ENCODE measurements around the gene VKORC1L1.
"Not testable (repeated sequence)": the region's sequence is repeated elsewhere in the genome, so short reads cannot be mapped to it uniquely, and the experiment has no call there.

Gene VKORC1L1

GRCh38 chr7:65872776-65873581 is at the start of gene VKORC1L1:
VKORC1L1 (plus strand) TSS chr7:65873074; CDS start chr7:65873372, 298 bp downstream.
- Histone ChIP-seq H3K27me3 (no peaks in the 10 kb centered on the region), H3K36me3 (peaks cover 22% of the 10 kb centered on the region; the same call in 1 of the 2 replicates), H3K9me3 (no peaks in the 10 kb centered on the region), H3K4me2 (peak within 1 kb of the TSS; percentile 78), H4K20me1 (peaks cover 43% of the 10 kb centered on the region), H3K4me3 (peak within 1 kb of the TSS; percentile 81), H3K27ac (peak within 1 kb of the TSS; percentile 91), H3K4me1 (peaks cover 24% of the 10 kb centered on the region), H3K9ac (peak within 1 kb of the TSS; percentile 88)
- no peak for TF ChIP-seq Cebpa-rat (IDR thresholded peaks at IDR 0.05)

GRCh38 chr7:65827366-65827765 is 45.5 kb upstream of the VKORC1L1 start:
- no peak for TF ChIP-seq Cebpa-rat (IDR thresholded peaks at IDR 0.05)

GRCh38 chr7:65832281-65832680 is 40.6 kb upstream of the VKORC1L1 start:
- Histone ChIP-seq H3K4me1 (no peaks in the 10 kb centered on the region), H4K20me1 (no peaks in the 10 kb centered on the region), H3K27ac (no peak overlapping the region), H3K36me3 (no peaks in the 10 kb centered on the region), H3K27me3 (no peaks in the 10 kb centered on the region), H3K9ac (no peak overlapping the region), H3K9me3 (no peaks in the 10 kb centered on the region), H3K4me3 (no peak overlapping the region), H3K4me2 (no peak overlapping the region)
- TF ChIP-seq Cebpa-rat (IDR thresholded peaks at IDR 0.05) = no peak

More at GRCh38 chr7:65827366-65827765, 45.5 kb upstream of the VKORC1L1 start:
- Histone ChIP-seq H3K27me3 (no peaks in the 10 kb centered on the region), H3K9me3 (no peaks in the 10 kb centered on the region), H3K27ac (no peak overlapping the region), H3K4me2 (no peak overlapping the region), H3K4me3 (no peak overlapping the region), H3K4me1 (no peaks in the 10 kb centered on the region), H3K9ac (no peak overlapping the region), H3K36me3 (no peaks in the 10 kb centered on the region), H4K20me1 (no peaks in the 10 kb centered on the region)

DNA sequence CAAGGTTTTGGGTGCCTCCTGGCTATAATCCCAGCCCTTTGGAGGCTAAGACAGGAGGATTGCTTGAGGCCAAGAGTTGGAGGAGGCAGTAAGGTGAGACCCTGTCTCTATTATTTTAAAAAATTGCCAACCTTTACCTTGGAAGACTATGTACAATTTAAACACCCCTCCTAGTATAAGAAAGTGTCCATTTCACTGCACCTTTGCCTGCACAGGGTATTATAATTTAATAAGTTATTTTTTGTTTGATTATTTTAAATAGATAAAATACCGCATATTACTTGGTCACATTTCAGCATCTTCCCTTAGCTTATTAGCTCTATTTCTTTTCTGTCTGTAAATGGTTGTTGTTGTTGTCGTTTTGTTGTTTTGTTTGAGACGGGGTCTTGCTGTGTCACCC is 36.2 kb upstream of the VKORC1L1 start:
- H3K9ac ChIP-seq, H4K20me1 ChIP-seq, H3K27ac ChIP-seq, H3K9me3 ChIP-seq, H3K4me2 ChIP-seq, H3K27me3 ChIP-seq, H3K4me1 ChIP-seq, H3K4me3 ChIP-seq, H3K36me3 ChIP-seq: not testable (repeated sequence)

- not testable (repeated sequence) for H4K20me1 ChIP-seq, H3K4me2 ChIP-seq
Observed at GRCh38 chr7:65837541-65837956, 35.3 kb upstream of the VKORC1L1 start.

GRCh38 chr7:65839846-65840245 is 33.0 kb upstream of the VKORC1L1 start:
- Histone ChIP-seq H3K27me3 (no peaks in the 10 kb centered on the region), H3K27ac (no peak overlapping the region), H3K9ac (no peak overlapping the region), H3K4me3 (no peak overlapping the region), H3K4me1 (no peaks in the 10 kb centered on the region), H3K36me3 (no peaks in the 10 kb centered on the region), H4K20me1 (no peaks in the 10 kb centered on the region), H3K9me3 (no peaks in the 10 kb centered on the region), H3K4me2 (no peak overlapping the region)
- TF ChIP-seq Cebpa-rat (IDR thresholded peaks at IDR 0.05) = no peak

More at GRCh38 chr7:65837541-65837956, 35.3 kb upstream of the VKORC1L1 start:
- not testable (repeated sequence) for H3K4me1 ChIP-seq, H3K4me3 ChIP-seq, H3K9ac ChIP-seq, H3K9me3 ChIP-seq, H3K27ac ChIP-seq, H3K36me3 ChIP-seq, H3K27me3 ChIP-seq

DNA sequence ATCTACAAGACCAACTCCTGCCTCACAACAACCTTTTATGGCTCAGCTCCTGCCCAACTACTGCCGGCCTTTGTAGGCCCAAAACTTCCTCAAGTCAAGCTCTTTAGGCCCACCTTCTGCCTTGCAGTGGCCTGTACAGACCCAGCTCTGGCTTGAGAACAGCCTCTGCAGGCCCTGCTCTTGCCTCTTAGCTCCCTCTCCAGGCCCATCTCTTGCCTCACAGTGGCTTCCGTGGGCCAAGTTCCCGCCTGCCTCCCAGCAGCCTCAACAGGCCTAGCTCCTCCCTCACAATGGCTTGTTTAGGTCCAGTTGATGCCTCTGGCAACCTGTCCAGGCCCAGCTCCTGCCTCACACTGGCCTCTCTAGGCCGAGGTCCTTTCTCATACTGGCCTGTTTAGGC is 32.4 kb upstream of the VKORC1L1 start:
- Histone ChIP-seq H3K9ac (no peak overlapping the region), H3K4me2 (no peak overlapping the region), H3K4me3 (no peak overlapping the region), H4K20me1 (no peaks in the 10 kb centered on the region), H3K27me3 (no peaks in the 10 kb centered on the region), H3K27ac (no peak overlapping the region), H3K4me1 (no peaks in the 10 kb centered on the region), H3K9me3 (no peaks in the 10 kb centered on the region), H3K36me3 (no peaks in the 10 kb centered on the region)
- TF ChIP-seq Cebpa-rat (IDR thresholded peaks at IDR 0.05) = no peak

DNA sequence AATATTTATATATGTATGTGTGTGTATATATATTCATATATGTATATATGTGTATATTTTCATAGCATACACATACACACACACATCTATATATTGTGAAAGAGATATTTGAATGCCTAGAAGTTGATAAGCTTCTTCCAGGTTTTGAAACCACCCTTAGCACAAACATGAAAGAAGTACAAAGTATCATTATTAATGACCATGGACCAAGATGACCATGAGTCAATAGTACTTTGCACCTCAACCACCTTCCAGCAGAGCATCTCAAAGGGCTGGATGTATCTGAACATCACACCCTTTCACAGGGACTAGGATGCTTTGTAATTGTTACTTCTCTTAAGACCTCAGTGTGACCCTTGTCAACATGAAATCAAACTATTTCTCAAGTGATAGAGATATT is 29.3 kb upstream of the VKORC1L1 start:
- not testable (repeated sequence) for H3K4me1 ChIP-seq, H3K36me3 ChIP-seq, H3K9me3 ChIP-seq, H3K4me2 ChIP-seq, H3K9ac ChIP-seq, H3K27me3 ChIP-seq, H3K4me3 ChIP-seq, H3K27ac ChIP-seq, H4K20me1 ChIP-seq

DNA sequence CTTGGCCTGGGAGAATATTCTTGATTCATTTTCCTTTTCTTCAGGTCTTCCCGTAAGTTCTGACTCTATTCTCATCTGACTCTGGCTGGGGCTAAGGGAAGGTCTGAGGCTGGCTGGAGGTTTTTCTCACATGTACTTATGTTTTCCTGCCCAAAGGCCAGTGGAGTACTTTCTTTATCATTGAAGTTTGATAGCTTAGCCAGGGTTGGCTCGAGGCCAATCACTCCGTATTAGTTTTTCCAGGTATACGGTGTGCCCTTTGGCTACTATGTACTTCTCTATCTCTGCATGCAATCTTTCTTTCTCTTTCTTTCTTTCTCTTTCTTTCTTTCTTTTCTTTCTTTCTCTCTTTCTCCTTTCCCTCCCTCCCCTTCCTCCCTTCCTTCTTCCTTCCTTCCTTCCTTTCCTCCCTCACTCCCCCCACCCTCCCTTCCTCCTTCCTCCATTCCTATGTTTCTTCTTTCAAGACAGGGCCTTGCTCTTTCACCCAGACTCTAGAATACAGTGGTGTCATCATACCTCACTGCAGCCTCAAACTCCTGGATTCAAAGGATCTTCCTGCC is 26.8 kb upstream of the VKORC1L1 start:
- no peaks in the 10 kb centered on the region for H4K20me1 ChIP-seq
- H3K4me1 ChIP-seq = no peaks in the 10 kb centered on the region
- no peaks in the 10 kb centered on the region for H3K9me3 ChIP-seq
- H3K36me3 ChIP-seq = no peaks in the 10 kb centered on the region
- no peaks in the 10 kb centered on the region for H3K27me3 ChIP-seq
- no peak overlapping the region for H3K9ac ChIP-seq
- TF ChIP-seq Cebpa-rat (IDR thresholded peaks at IDR 0.05) = no peak
- H3K4me3 ChIP-seq = no peak overlapping the region
- no peak overlapping the region for H3K4me2 ChIP-seq
- H3K27ac ChIP-seq = no peak overlapping the region

DNA sequence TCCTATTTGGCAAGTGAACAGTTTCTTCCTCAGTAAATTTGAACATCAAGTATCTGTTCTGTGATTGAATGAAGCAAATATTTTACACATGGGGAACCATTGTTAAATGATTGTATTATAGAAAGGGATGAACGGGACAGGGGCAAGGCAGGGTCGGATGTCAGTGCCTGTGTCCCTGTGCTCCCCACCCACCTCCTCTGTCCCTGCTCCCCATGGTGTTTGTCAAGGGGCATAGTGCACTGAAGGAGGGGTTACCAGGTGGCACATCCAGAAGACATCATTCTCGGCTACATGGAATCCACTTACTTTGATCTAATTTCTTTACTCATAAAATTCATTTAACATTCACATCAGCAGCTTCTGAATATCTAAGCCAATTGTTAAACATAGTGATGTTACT is 19.4 kb upstream of the VKORC1L1 start:
- H3K4me3 ChIP-seq, H3K4me1 ChIP-seq, H3K9me3 ChIP-seq, H3K27me3 ChIP-seq, H3K9ac ChIP-seq, H3K27ac ChIP-seq, H3K4me2 ChIP-seq, H3K36me3 ChIP-seq, H4K20me1 ChIP-seq: not testable (repeated sequence)

- not testable (repeated sequence) for H3K4me2 ChIP-seq, H3K36me3 ChIP-seq, H3K27me3 ChIP-seq, H3K9me3 ChIP-seq, H3K27ac ChIP-seq, H4K20me1 ChIP-seq, H3K9ac ChIP-seq, H3K4me3 ChIP-seq, H3K4me1 ChIP-seq
Observed at GRCh38 chr7:65853892-65854291, 19.0 kb upstream of the VKORC1L1 start.

GRCh38 chr7:65857321-65857894 is 15.5 kb upstream of the VKORC1L1 start:
- not testable (repeated sequence) for H3K4me2 ChIP-seq, H3K27ac ChIP-seq, H3K36me3 ChIP-seq, H3K27me3 ChIP-seq, H3K4me1 ChIP-seq, H3K9me3 ChIP-seq, H3K9ac ChIP-seq, H4K20me1 ChIP-seq, H3K4me3 ChIP-seq

DNA sequence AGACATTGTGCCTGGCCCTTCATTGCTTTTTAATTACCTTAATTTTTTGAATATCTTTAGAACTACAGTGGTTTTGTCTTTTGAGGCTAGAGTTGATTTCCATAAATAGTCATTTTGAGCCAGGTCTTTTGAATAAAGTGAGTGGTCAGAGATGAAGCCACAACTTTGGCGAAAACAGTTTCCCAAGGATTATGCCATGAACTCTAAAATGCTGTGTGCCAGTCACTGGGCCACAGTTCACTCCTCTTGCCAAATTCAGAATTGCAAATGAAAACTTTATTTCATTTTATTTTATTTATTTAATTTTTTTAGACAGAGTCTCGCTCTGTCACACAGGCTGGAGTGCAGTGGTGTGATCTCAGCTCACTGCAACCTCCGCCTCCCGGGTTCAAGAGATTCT is 14.2 kb upstream of the VKORC1L1 start:
- H4K20me1 ChIP-seq, H3K4me2 ChIP-seq, H3K9me3 ChIP-seq, H3K4me1 ChIP-seq, H3K4me3 ChIP-seq, H3K9ac ChIP-seq, H3K27me3 ChIP-seq, H3K36me3 ChIP-seq, H3K27ac ChIP-seq: not testable (repeated sequence)

GRCh38 chr7:65866244-65866643 is 6.6 kb upstream of the VKORC1L1 start:
- H3K27me3 ChIP-seq, H3K4me3 ChIP-seq, H3K36me3 ChIP-seq, H3K9me3 ChIP-seq, H3K4me1 ChIP-seq, H3K27ac ChIP-seq, H4K20me1 ChIP-seq, H3K4me2 ChIP-seq, H3K9ac ChIP-seq: not testable (repeated sequence)

Data from BLaER1 (cell line).